PC-9 (cell line): Measurements from ENCODE around the gene ARHGAP33. TPM values are rescaled to one million over a fixed set of nuclear protein-coding genes. Genes with fewer than 3 reads are reported as not detected.

Source experiments
- BruUV-seq: library from RNA; stranded (reverse); fragments of 400-500 nt; replicated peaks from 2 replicates; lab custom pipeline; 2021; lab: Mats Ljungman, UMichigan
- CTCF ChIA-PET: fragments of 300-600 bp; sonication (Branson Sonifier 250); formaldehyde crosslinking; loops from one replicate; lab custom pipeline; 2022; ENCODE audit warnings: antibody characterized with exemption; lab: Charles Lee
- POLR2A ChIA-PET: fragments of 300-600 bp; sonication (Branson Sonifier 250); formaldehyde crosslinking; loops from one replicate; lab custom pipeline; 2022; ENCODE audit warnings: antibody characterized with exemption; ENCODE audit not compliant: unreplicated experiment; lab: Charles Lee
- DNase-seq, 2 experiments: peaks; one replicate each; pipeline versions ENCODE4 v3.0.0 to v3.0.0-alpha.2; 2015 to 2022; ENCODE audit warnings: mixed read lengths in 1 of 2
- H2AFZ ChIP-seq: fragments of 200-600 bp; sonication (generic); 2 replicates; pipeline ENCODE4 v1.8.1; 2017; ENCODE audit warnings: antibody characterized with exemption
- H3F3A ChIP-seq: fragments of 200-600 bp; sonication (generic); 2 replicates; pipeline ENCODE4 v1.8.1; 2017; ENCODE audit warnings: antibody characterized with exemption, mild to moderate bottlenecking, low read depth; ENCODE audit not compliant: insufficient read depth
- H3K27ac ChIP-seq: fragments of 200-600 bp; sonication (generic); 2 replicates; pipeline ENCODE4 v1.6.1; 2016; ENCODE audit warnings: mixed run types
- H3K27me3 ChIP-seq: fragments of 200-600 bp; sonication (generic); 2 replicates; pipeline ENCODE4 v1.6.1; 2016; ENCODE audit warnings: low read depth, mixed run types; ENCODE audit not compliant: insufficient read depth
- H3K36me3 ChIP-seq: fragments of 200-600 bp; sonication (generic); 2 replicates; pipeline ENCODE4 v1.6.1; 2016; ENCODE audit warnings: low read depth, mixed run types
- H3K4me1 ChIP-seq: fragments of 200-600 bp; sonication (generic); replicated peaks from 2 replicates; pipeline ENCODE4 v1.6.1; 2016; ENCODE audit warnings: mixed run types; ENCODE audit not compliant: insufficient read depth
- H3K4me2 ChIP-seq: fragments of 200-600 bp; sonication (generic); 2 replicates; pipeline ENCODE4 v1.6.1; 2017; ENCODE audit warnings: mixed run types
- H3K4me3 ChIP-seq: fragments of 200-600 bp; sonication (generic); 2 replicates; pipeline ENCODE4 v1.6.1; 2016; ENCODE audit warnings: mixed run types
- H3K79me2 ChIP-seq: fragments of 200-600 bp; sonication (generic); 2 replicates; pipeline ENCODE4 v1.6.1; 2017; ENCODE audit warnings: low read depth, mixed run types
- H3K9me2 ChIP-seq: fragments of 200-600 bp; sonication (generic); 2 replicates; pipeline ENCODE4 v1.8.1; 2017; ENCODE audit warnings: mild to moderate bottlenecking; ENCODE audit not compliant: insufficient read depth
- H3K9me3 ChIP-seq: fragments of 200-600 bp; sonication (generic); 2 replicates; pipeline ENCODE4 v1.8.1; 2016; ENCODE audit warnings: low read depth; ENCODE audit not compliant: insufficient read depth
- H4K20me1 ChIP-seq: fragments of 200-600 bp; sonication (generic); 2 replicates; pipeline ENCODE4 v1.8.1; 2017; ENCODE audit not compliant: insufficient read depth
- EZH2 ChIP-seq: fragments of 200-600 bp; sonication (generic); IDR thresholded peaks from 2 replicates; pipeline ENCODE4 v1.8.0; 2017; ENCODE audit warnings: antibody characterized with exemption, low read depth
- intact Hi-C: fragments of 100-400 bp; cut with micrococcal nuclease; formaldehyde crosslinking; loops from one replicate; pipeline ENCODE4 v1.10.0; 2022; ENCODE audit not compliant: unreplicated experiment
- total RNA-seq: library from RNA; stranded (reverse); gene quantifications from 2 replicates; pipeline ENCODE4 v1.2.3, GENCODE V29; 2021
- TF ChIP-seq, protein P1 (sequence below): fragments of 200-600 bp; sonication (generic); conservative IDR thresholded peaks from 2 replicates; pipeline ENCODE4 v1.6.1; 2017; ENCODE audit warnings: mixed run types, antibody characterized with exemption, mild to moderate bottlenecking, moderate library complexity

The ARHGAP33 gene
- total RNA-seq, 1 experiment from 2014 or later: 21.3 TPM

DNA sequence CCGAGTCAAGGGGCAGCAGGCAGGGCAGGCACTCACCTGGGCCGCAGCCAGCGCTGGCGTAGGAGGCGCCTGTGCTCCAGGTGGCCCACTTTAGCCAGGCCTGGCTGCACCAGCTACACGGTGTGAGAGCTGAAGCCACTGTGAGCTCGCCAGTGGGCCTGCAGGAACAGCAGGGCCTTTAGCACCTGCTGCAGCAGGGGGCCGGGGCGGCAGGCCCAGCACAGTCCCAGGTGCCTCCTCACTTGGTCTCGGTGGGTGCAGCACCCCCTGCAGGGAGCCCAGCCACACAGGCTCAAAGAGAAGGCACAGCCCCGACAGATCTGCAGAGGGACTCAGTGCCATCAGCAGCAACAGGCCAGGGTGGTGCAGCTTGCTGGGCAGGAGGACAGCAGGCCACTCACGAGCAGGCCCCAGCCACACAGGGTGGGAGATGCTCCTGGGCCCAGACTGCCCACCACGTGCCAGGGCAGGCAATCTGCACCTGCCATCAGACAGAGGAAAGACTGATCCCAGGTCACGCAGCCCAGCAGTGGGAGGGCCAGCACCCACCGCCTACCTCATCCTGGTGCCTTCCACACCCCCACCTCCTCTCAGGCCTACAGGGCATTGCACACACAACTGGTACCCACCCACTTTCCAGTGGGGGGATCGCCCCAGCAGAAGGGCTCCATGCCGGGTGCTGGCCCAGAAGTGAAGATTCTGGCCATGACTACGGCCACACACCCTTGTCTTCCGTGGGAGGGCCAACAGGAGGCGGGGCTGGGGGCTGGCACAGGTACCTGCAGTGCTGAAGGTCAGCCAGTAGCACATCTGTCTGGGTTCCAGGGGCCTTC is 15.8 kb downstream of the ARHGAP33 start:
- DNase-seq: no peak
- H3K79me2 ChIP-seq: no peaks in the 10 kb centered on the region
- no peak overlapping the region for H3K4me3 ChIP-seq
- peaks cover 24% of the 10 kb centered on the region for H3K27me3 ChIP-seq
- no peaks in the 10 kb centered on the region for H3K9me2 ChIP-seq
- no TSS peak for BruUV-seq
- no peak overlapping the region for H3K4me2 ChIP-seq
- H3K9me3 ChIP-seq: no peaks in the 10 kb centered on the region
- no peaks in the 10 kb centered on the region for H4K20me1 ChIP-seq
- no peak overlapping the region for H2AFZ ChIP-seq
- no peak overlapping the region for H3K27ac ChIP-seq
- ChIA-PET CTCF (no interaction called here), POLR2A (no interaction called here)
- no peaks in the 10 kb centered on the region for H3K36me3 ChIP-seq
- intact Hi-C loops: no loop called here
- TF ChIP-seq, protein P1, sequence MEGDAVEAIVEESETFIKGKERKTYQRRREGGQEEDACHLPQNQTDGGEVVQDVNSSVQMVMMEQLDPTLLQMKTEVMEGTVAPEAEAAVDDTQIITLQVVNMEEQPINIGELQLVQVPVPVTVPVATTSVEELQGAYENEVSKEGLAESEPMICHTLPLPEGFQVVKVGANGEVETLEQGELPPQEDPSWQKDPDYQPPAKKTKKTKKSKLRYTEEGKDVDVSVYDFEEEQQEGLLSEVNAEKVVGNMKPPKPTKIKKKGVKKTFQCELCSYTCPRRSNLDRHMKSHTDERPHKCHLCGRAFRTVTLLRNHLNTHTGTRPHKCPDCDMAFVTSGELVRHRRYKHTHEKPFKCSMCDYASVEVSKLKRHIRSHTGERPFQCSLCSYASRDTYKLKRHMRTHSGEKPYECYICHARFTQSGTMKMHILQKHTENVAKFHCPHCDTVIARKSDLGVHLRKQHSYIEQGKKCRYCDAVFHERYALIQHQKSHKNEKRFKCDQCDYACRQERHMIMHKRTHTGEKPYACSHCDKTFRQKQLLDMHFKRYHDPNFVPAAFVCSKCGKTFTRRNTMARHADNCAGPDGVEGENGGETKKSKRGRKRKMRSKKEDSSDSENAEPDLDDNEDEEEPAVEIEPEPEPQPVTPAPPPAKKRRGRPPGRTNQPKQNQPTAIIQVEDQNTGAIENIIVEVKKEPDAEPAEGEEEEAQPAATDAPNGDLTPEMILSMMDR: no peak
- no peak for TF ChIP-seq EZH2
- no peaks in the 10 kb centered on the region for H3K4me1 ChIP-seq
- H3F3A ChIP-seq: no peaks in the 10 kb centered on the region

DNA sequence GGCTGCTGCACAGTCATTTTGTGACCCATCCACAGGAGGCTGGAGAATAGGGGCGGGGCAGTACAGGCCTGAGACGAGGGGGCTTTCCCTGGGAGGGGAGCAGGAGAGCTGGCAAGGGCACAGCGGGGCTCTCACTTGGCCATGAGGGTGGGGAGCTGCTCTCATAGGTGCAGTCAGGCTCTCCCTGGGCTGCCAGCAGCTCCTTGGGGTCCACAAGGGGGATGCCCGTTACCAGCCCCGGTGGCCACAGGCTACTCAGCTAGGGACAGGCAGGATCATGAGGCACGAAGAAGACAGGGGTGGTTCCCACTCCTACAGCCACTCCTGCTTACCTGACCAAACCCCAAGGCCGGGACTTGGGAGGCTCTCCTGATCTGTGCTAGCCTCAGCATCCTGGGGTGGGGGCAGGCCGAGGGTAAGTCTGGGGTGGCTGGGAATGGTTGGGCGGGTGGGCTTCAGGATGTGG is 16.5 kb downstream of the ARHGAP33 start:
- Histone ChIP-seq H4K20me1 (no peaks in the 10 kb centered on the region), H3F3A (no peaks in the 10 kb centered on the region), H3K27me3 (peaks cover 23% of the 10 kb centered on the region), H3K36me3 (no peaks in the 10 kb centered on the region), H3K79me2 (no peaks in the 10 kb centered on the region), H3K27ac (no peak overlapping the region), H3K9me2 (no peaks in the 10 kb centered on the region), H3K4me2 (no peak overlapping the region), H3K4me1 (no peaks in the 10 kb centered on the region), H3K9me3 (no peaks in the 10 kb centered on the region), H2AFZ (no peak overlapping the region), H3K4me3 (no peak overlapping the region)
- TF ChIP-seq EZH2: no peak
- TF ChIP-seq, protein P1: no peak
- ChIA-PET POLR2A (no interaction called here), CTCF (no interaction called here)
- intact Hi-C loops: no loop called here
- BruUV-seq: no TSS peak
- no peak for DNase-seq

DNA sequence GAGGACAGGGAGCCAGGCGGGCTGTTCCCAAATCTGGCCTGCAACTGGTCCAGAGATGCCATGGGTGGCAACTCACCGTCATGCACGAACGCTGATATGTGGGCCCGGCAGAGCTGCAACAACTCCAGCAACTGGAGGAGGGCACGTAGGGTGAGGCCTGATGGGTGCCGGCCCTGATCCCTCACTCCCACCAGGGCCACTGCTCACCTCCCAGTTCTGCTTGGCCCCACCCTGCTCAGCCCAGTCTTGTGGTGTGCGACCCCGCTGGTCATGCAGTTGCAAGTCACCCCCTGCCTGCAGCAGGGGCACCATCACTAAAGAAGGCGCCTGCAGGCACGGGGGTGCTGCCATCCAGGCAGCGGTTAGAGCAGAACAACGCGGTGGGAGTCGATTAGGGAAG is 16.9 kb downstream of the ARHGAP33 start:
- no TSS peak for BruUV-seq
- CTCF ChIA-PET: no interaction called here

More for the DNA sequence above, 16.9 kb downstream of the ARHGAP33 start:
- Histone ChIP-seq H3K9me2 (no peaks in the 10 kb centered on the region), H3K79me2 (no peaks in the 10 kb centered on the region), H3K9me3 (no peaks in the 10 kb centered on the region), H3K27me3 (peaks cover 19% of the 10 kb centered on the region), H2AFZ (no peak overlapping the region), H3K4me2 (no peak overlapping the region), H3K27ac (no peak overlapping the region), H3F3A (no peaks in the 10 kb centered on the region), H3K36me3 (no peaks in the 10 kb centered on the region), H3K4me1 (no peaks in the 10 kb centered on the region), H3K4me3 (no peak overlapping the region), H4K20me1 (no peaks in the 10 kb centered on the region)
- DNase-seq: no peak
- POLR2A ChIA-PET: no interaction called here
- intact Hi-C loops: no loop called here
- TF ChIP-seq, protein P1: no peak
- no peak for TF ChIP-seq EZH2
